Stimulated activated CD8-positive, alpha-beta memory T cell treated with anti-CD3 and anti-CD28 coated beads, Interleukin-12 subunit alpha, Interleukin-12 subunit beta, amount 100 ng/mL, for 1 hour (primary cell): ENCODE data around the gene MTCL1.
"Not testable (repeated sequence)": the region's sequence is repeated elsewhere in the genome, so short reads cannot be mapped to it uniquely, and the experiment has no call there.

Experiments
- DNase-seq: peaks from one replicate; pipeline ENCODE4 v3.0.0-alpha.2; 2020; ENCODE audit warnings: low read depth

The MTCL1 gene

DNA sequence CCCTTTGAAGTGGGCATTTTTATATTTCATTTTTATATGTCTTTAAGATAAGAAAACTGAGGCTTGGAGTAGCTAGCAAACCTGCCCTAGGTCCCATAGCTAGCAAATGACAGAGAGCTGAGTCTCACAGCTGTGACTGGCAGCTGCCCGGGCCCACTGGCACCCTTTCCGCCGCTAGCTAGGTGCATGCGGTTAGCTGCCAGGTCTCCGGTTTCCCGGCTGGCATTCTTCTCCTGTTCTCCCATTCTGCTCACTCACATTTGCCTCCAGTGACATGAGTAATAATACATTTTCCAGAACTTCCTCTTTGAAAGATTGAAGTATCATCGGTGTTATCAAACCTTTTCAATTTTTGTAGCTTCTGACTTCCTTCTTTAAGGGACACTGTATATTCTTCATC, 38.7 kb downstream of the MTCL1 start:
- DNase-seq: no peak

DNA sequence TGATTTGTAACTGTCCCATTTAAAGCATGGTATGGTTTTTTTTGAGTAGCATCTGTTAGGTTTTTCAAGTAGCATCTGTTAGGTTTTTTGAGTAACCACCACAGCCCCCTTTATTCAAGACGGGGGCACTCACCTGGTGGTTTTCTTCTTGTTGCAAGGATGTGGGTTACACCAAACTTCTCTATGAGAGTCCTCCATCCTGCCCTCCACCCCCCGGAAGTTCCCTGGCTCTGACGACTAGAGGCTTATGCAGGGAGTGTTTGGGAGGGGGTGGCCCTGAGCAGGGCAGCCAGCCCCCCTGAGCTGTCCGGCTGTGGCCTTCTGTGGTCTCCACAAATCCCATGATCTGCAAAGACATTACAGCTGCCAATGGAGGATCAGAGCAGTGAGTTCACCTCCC, 39.3 kb downstream of the MTCL1 start:
- DNase-seq: no peak

DNA sequence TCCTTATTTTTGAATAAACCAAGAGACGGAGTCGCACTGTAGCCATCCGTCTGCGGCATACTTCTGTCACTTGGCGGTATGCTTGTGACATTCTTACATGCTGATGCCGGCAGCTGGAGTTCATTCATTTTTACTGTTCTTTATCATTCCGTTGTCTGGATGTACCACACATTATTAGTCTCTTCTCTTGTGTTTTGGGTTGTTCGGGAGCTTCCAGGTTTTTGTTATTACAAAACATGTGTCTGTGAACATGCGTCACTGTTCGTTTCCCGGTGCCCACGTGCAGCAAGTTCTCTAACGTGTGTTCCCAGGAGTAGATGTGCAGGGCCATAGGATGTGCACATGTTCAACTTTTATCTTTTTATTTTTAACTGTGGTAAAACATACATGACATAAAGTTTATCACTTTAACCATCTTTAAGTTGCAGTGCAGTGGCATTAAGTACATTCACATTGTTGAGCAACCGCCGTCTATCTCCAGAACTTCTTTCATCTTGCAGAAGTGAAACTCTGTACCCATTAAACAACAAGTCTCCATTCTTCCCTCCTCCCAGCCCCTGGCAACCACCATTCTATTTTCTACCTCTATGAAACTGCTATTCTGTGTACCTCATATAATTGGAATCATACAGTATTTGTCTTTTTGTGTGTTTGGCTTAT, 40.1 kb downstream of the MTCL1 start:
- no peak for DNase-seq

DNA sequence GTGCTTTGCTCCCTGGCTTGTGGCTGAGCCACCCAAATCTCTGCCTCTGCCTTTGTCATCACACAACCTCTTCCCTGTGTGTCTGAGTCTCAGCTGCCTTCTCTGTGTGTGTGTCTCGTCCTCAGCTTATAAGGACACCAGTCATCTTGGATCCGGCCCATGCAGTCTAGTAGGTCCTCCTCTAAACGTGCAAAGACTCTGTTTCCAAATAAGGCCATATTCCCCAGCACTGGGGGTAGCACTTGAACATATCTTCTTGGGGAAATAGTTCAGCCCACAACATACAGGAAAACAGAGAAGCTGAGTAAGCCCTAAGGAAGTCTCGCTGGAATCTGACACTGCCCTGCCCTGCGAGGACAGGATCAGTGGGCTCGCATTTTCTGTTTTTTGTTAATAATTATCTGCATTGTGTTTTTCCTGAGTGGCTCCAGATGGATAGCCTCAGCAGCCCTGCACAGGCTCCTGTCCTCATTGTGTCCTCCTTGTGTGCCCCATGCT, 42.1 kb downstream of the MTCL1 start:
- DNase-seq: no peak

DNA sequence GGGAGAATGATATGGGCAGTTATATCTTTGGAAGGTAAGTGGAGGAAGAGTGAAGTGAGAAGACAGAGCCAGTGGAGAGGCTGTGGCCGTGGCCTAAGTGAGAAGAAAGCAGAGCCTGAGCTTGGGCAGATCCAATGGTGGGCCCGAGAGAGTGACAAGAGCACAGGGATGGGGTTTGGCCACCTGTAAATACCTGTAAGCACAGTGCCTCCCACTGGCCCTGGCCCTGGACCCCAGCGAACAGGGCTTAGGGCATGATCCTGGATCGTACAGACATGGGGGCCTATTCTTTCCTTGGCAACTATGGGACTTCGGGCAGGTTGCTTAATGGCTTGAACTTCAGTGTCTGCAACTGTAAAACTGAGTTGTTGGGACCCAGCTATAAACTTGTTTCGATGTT, 44.1 kb downstream of the MTCL1 start:
- DNase-seq: no peak

DNA sequence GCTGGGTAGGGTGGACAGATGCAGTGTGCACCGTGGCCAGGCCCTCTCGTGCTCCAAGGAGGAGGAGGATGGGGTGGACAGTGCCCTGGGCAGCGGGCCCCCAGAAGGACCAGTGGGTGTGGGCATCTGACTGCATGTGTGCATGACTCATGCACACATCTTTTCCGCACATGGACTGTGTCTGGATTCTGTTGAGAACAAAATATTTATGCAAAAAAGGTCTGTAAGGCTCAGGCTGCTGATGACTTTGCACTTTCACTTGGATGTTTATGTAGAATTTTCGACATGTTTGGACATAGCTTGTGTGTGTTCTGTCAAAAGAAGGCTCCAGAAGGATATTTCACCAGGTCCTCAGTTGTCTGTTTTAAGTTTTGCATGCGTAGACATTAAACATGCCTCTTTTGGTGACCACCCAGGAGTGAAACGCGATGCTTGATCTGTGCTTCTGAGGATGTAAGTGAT, 45.6 kb downstream of the MTCL1 start:
- no peak for DNase-seq

DNA sequence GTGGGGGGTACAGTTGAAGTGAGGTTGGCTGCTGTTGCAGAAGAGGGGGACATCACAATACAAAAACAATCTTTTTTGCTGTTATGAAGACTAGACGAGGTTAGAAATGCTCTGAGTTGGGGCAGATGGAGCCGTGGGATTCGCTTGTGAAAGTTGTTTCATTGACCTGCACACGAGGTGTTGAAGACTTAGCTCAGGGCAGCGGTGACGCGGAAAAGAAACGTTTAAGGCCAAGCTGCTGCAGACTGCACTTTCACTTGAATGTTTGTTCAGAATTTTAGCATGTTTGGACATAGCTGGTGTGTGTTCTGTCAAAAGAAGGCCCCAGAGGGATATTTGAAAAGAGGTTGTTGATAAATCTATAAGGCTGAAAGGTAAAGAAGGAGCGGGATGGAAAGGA, 46.3 kb downstream of the MTCL1 start:
- no peak for DNase-seq

DNA sequence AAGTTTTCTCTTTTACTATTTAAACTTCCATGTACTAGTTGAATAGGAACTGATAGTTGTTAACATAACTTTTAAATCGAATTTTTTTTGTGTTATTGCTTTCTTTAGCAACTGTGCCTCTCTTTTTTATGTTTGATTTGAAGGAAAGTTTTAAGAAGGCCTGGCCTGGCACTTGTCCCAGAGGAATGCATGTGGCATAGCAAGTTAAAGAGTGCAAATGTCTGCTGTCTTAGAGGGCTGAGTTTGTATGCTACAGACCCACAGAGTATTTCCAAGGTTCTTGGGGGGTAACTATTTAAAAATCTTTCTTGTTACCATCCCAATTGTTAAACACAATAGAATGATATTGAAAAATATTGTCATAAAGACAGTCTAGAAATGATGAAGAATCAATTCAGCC, 47.0 kb downstream of the MTCL1 start:
- no peak for DNase-seq

DNA sequence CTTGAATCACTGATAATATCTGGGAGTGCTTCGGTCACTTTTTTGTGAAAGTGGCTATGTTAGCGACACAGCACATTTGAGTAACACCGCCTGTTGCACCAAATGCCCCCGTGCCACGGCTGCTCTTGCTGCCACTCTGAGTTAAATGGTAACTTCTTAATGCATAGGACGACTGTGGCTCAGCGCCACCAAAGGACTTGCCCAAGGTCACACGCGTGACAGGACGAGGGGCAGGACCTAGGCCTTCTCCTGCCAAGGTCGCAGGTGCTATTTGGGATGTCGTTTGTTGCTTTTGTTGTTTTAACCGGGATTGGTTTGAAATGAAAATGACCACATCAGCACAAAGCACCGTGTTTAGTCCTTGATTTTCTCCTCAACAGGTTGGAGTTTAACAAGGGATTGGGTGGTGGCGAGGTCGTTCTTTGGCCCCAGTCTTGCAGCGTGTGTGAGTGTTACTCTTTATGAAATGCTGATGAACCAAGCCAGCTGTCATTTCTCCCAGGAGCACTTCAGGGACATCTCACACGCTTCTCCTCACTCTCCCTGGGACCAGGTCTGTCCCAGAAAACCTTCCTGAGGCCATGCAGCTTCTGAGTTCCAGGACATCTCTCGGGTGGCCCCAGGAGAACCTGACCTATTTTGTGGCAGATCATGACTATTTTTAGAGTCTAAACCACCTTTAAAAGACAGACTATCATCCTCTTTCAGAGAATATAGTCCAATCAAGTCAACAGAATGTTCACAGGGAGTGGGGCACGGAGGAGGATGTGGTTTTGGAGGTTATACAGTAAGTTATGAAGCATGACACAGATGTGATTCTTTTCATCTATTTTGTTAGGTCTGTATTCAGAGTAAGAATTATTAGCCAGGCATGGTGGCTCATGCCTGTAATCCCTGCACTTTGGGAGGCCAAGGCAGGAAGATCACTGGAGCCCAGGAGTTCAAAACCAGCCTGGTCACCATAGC, 49.9 kb downstream of the MTCL1 start:
- peak; percentile 22 for DNase-seq

DNA sequence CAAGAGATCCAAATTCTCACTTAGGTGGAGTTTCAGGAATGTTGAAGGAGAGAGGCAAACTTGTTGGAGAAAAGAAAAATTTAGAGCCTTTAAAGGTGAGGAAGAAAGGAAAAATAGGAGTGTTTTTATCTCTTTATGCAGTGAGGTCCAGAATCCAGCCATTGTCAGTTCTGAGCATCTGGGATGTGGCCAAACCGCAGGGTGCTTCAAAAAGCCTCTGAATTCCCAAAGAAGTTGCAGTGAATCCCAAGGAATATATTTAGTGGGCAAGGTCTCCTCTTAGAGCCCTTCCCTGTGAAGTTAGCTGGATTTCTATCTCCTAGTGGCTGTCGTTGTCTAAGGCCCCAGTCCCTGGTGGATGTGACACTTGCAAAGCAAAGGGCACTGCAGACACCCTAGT, 51.2 kb downstream of the MTCL1 start:
- DNase-seq: no peak

DNA sequence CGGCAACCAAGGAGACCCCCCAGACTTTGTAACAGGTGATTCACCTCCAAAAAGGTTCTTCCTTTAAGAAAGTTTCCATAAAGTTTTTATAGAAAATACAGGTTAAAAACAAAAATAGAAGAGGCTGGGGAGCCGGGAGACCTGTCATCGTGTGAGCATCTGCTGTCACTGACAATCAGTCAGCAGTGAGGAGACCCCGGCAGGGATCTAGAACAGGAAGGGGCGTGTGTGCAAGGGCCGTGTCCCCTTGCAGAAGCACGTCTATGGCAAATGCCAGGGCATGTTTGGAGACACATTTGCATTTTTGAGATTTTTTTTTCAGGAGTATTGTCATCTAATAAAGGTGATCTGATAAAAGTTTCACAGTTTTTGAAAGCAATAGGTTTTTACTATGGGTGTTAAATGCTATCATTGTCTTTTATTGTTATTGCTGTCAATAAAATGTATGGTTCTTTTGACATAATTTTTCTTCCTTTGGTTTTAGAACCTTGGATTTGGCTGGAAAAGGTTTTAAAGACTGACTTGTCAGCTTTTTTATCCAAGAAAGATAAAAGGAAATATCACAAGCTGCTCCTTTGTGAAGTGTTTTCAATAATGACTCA, 52.1 kb downstream of the MTCL1 start:
- DNase-seq: no peak

DNA sequence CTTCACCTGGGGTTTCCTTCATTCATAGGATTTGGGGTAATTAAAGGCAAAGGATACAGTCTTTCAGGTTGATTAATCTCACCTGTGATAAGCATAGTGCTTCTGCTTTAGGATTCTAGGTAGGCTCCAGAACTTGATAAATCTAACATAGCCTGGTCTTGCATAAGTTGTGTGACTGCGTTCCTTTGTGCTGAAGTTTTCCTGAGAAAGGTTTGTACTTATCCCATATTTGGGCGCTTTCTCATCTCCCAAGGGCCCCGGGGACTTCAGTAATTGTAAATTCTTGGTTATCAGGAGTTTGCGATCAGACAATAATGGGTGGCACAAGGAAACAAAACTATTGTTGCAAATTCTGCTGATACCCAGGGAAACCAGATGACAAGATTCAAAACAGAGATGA, 53.1 kb downstream of the MTCL1 start:
- DNase-seq: no peak

DNA sequence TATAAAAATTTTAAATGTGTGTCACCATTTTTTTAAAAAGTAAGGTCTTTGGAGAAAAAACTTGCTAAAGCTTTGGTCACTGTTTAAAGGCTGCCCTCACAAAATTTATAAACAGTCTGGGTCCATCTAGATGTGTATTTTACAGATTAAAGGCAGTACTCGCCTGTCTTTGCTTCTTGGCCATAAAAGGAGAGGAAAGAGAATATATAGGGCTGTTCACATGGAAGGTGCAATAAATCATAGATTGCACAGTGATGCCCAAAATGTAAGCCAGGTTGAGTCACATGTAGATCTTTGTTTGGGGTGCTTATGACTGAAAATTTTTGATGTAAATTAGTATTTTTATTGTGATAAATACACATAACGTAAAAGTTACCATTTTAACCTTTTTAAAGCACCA, 55.6 kb downstream of the MTCL1 start:
- DNase-seq: no peak

DNA sequence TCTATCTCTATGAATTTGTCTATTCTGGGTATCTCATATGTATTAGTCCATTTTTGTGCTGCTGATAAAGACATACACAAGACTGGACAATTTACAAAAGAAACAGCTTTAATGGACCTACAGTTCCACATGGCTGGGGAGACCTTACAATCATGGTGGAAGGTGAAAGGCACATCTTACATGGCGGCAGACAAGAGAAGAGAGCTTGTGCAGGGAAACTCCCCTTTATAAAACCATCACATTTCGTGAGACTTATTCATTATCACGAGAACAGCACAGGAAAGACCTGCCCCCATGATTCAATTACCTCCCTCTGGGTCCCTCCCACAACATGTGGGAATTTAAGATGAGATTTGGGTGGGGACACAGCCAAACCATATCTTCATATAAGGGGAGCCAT, 56.2 kb downstream of the MTCL1 start:
- DNase-seq: not testable (repeated sequence)

DNA sequence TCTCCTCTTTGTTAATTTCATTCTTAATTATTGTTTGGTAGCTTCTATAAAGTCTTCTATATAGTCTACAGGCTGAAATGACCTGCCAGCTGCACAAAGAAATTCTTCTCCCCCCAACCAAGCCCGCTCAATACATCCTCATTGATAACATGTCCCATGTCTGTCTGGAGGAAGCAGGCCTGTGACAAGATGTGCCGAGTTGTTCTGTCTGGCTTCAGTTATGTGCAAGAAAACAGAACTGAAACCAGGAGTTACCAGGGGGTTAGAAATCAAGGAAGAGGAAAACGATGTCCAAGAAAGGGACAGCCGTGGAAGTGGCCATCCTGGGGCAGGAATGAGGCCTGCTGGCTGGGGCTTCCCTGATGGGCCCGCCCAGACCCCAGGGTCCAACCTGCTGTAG, 57.6 kb downstream of the MTCL1 start:
- DNase-seq: no peak

DNA sequence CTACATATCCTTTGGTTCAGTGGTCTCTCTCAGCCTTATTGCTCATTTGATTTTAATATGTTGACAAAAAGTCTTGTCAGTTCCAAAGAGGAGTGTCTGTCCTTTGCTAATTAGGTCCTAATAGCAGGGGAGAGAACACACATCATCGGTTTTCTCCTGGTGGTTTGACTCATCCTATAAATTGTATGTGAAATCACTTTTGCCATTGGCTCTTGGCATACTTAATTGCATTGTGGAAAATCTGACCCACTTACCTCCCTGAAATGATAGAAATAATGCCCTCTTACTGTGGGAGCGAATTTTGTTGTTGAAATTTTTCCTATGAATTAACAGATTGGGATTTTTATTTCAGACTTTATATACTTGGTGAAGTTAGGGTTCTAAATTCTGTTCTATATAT, 58.3 kb downstream of the MTCL1 start:
- no peak for DNase-seq

DNA sequence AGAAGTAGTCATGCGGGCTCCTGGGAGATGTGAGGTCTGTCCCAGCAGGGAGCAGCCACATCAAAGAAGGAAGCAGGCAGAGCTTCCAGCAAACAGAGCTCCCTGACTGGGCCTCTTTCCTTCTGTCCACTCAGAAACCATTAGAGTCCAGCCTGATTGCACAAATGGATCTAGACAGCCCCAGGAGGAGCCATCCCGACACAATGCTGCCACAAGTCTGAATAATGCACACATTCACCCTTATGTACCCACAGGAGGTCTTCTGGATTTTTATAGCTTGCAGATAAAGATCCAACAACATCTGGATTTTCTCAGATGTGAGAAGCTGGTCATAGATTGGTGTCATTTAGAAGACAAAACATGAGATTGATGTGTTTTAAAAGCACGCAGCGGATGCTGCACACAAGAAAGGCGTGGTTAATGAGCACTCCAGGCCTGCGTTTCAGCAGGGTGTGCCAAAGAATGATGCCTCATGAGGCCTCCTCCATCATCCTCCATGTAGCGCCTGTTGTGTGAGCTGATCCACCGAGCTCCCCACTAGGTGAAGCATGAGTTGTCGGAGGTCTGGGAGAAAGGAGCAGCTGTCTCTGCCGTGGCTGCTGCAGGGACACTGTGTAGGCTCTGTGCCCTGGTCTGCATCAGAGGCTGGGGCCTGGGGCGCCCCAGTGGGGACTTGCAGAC, 60.6 kb downstream of the MTCL1 start:
- no peak for DNase-seq

DNA sequence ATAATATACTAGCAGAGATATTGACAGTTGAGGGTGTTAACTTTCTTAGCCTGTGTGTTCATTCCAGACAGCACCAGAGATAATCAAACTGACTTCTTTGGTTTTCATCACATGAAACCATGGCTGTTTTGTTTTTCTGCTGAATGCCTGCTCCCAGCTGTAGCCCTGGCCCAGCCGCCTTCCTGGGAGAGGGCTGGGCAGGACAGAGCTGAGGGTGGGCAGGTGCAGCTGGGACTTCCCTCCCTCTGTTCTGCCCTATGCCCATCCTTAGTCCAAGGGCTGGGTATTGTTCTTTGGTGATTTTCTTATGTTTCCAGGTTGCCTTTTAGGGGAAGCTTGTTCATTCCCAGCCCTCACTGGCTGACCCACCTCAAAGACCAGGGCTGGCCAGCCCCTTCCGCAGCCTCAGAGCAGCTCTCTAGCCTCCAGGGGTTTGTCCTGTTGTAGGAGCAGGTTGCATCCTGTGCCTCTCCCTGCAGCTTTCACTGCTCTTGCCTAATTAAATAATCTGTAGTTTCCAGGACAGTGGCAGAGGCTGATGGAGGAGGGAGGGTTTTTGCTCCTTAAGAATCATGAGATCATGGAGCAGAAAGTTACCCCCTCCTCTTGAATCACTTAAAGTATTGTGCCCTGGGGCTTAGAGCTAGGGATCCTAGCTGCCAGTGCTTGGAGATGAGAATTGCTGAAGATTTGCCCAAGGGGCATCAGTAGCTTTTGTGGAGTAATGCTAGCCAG, 61.4 kb downstream of the MTCL1 start:
- DNase-seq: no peak

DNA sequence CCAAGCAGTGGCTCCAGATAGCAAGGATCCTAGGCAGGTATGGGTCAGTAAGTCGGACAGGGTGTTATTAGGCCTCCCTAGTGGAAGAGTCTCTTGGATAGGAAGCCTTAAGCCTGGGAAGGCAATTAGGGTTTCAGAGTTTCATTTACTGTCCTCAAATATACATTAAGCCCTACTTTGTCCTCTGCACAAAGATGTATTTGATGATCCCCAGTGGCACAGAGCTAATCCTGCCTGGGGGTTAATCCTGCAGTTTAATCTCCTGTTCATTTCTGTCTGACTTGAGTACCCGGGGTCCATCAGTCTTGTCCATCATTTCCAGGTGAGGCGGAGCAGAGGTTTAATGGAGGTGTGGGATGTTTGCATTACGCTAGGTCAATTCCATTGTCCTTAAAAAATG, 62.0 kb downstream of the MTCL1 start:
- DNase-seq: no peak

DNA sequence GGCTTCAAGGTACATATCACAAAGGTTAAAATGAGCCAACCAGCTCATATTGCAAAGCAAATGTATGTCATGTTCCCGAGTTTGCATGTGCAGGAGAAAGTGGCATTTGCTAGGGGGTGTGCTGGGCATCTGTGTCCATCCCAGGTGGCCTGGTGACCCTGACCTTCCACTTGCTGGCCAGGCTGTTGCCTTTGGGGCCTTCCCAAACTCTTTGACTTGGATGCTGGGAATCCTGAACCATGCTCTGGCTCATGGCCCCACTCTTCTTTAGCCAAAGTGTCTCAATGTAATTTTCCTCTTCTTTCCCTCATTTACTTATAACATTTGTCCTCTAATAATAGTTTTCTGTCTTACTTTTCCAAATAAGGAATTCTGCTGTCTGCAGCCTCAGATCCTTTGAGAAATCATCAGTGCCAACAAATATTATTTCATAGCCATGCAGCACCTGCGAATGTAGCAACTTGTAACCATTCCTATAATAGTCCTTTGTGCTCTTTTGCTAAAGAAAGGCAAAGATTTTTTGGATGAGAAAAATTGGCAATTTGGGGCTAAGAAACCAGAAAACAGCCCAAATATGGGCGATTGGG, 64.2 kb downstream of the MTCL1 start:
- DNase-seq: no peak

DNA sequence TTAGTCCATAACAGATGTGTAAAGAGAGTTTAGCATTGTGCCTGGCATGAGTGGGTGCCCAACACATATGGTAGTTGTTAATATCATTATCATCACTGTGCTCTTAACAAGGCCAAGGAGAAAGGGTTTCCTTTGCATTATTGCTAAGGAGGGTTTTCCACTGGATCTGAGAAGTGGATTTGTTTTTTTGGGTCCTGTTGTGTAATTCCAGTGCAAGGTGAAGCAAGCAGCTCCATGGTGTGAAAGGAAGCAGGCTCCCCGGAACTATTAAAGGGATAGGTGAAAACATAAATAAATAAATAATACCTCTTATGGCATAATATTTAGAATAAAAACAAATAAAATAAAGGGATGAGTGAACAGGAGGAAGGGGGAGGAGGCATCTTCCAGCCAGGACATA, 65.3 kb downstream of the MTCL1 start:
- no peak for DNase-seq
